WERI-Rb-1 (cell line): ENCODE results near the gene HIVEP3.
A peak's percentile ranks its signal among the peaks of the same experiment; 100 is the strongest.

Experiments used
- DNase-seq: peaks from one replicate; pipeline ENCODE4 v3.0.0-alpha.2; 2020
- H3K27ac ChIP-seq: fragments of 250-450 bp; sonication (Bioruptor Pico); 2 replicates; pipeline ENCODE4 v1.5.1; 2020; ENCODE audit warnings: mild to moderate bottlenecking, moderate library complexity
- H3K27me3 ChIP-seq: fragments of 250-450 bp; sonication (Bioruptor Pico); 2 replicates; pipeline ENCODE4 v1.5.1; 2021; ENCODE audit warnings: mild to moderate bottlenecking, low read depth, moderate library complexity; ENCODE audit not compliant: insufficient read depth, severe bottlenecking
- H3K36me3 ChIP-seq: fragments of 250-450 bp; sonication (Bioruptor Pico); 2 replicates; pipeline ENCODE4 v1.5.1; 2020; ENCODE audit warnings: mild to moderate bottlenecking, moderate library complexity
- H3K4me3 ChIP-seq: 2 replicates; pipeline ENCODE4 v1.5.1; 2011; ENCODE audit warnings: low read depth, mild to moderate bottlenecking, control low read depth, low read length
- H3K9me3 ChIP-seq: fragments of 250-450 bp; sonication (Bioruptor Pico); 2 replicates; pipeline ENCODE4 v1.5.1; 2021; ENCODE audit warnings: mild to moderate bottlenecking, moderate library complexity; ENCODE audit not compliant: severe bottlenecking
- TF ChIP-seq, protein P1 (sequence below): IDR thresholded peaks from 2 replicates; pipeline ENCODE4 v1.5.1; 2011; ENCODE audit warnings: low read depth, mild to moderate bottlenecking, control low read depth, inconsistent platforms, low read length

The HIVEP3 gene

GRCh38 chr1:41783189-41783639 is 135.5 kb downstream of the HIVEP3 start:
- no peaks in the 10 kb centered on the region for H3K27me3 ChIP-seq
- no peak overlapping the region for H3K4me3 ChIP-seq
- DNase-seq = no peak
- TF ChIP-seq, protein P1, sequence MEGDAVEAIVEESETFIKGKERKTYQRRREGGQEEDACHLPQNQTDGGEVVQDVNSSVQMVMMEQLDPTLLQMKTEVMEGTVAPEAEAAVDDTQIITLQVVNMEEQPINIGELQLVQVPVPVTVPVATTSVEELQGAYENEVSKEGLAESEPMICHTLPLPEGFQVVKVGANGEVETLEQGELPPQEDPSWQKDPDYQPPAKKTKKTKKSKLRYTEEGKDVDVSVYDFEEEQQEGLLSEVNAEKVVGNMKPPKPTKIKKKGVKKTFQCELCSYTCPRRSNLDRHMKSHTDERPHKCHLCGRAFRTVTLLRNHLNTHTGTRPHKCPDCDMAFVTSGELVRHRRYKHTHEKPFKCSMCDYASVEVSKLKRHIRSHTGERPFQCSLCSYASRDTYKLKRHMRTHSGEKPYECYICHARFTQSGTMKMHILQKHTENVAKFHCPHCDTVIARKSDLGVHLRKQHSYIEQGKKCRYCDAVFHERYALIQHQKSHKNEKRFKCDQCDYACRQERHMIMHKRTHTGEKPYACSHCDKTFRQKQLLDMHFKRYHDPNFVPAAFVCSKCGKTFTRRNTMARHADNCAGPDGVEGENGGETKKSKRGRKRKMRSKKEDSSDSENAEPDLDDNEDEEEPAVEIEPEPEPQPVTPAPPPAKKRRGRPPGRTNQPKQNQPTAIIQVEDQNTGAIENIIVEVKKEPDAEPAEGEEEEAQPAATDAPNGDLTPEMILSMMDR = no peak
- H3K9me3 ChIP-seq = no peaks in the 10 kb centered on the region
- no peaks in the 10 kb centered on the region for H3K36me3 ChIP-seq
- H3K27ac ChIP-seq = no peak overlapping the region

- TF ChIP-seq, protein P1 = 0 out of 2 replicates have a peak, but pooled peaks have one; percentile 25
- H3K27ac ChIP-seq = no peak overlapping the region
- H3K4me3 ChIP-seq = no peak overlapping the region
- no peaks in the 10 kb centered on the region for H3K9me3 ChIP-seq
- DNase-seq = no peak
- H3K36me3 ChIP-seq = no peaks in the 10 kb centered on the region
- no peaks in the 10 kb centered on the region for H3K27me3 ChIP-seq
These were observed 137.8 kb downstream of the HIVEP3 start for GRCh38 chr1:41780916-41781315.

- TF ChIP-seq, protein P1 = no peak
- no peaks in the 10 kb centered on the region for H3K27me3 ChIP-seq
- H3K4me3 ChIP-seq = no peak overlapping the region
- no peaks in the 10 kb centered on the region for H3K9me3 ChIP-seq
- H3K27ac ChIP-seq = no peak overlapping the region
- no peak for DNase-seq
- H3K36me3 ChIP-seq = no peaks in the 10 kb centered on the region
These were observed 138.4 kb downstream of the HIVEP3 start for GRCh38 chr1:41780322-41780721.

DNA sequence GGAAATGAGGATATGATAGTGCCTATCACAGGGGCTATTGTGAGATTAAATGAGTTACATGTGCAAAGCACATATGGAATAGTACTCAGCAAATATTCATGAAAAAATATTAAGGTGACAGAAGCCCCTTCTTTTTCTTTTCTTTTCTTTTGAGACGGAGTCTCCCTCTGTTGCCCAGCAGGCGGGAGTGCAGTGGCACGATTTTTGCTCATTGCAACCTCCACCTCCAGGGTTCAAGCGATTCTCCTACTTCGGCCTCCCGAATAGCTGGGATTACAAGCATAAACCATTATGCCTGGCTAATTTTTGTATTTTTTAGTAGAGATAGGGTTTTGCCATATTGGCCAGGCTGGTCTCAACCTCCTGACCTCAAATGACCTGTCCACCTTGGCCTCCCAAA is 139.4 kb downstream of the HIVEP3 start:
- no peak overlapping the region for H3K27ac ChIP-seq
- TF ChIP-seq, protein P1 = peak; percentile 13; the same call in 1 of the 2 replicates
- H3K4me3 ChIP-seq = no peak overlapping the region
- H3K27me3 ChIP-seq = no peaks in the 10 kb centered on the region
- DNase-seq = no peak
- H3K36me3 ChIP-seq = no peaks in the 10 kb centered on the region
- no peaks in the 10 kb centered on the region for H3K9me3 ChIP-seq

- DNase-seq = no peak
- no peaks in the 10 kb centered on the region for H3K36me3 ChIP-seq
- H3K27me3 ChIP-seq = no peaks in the 10 kb centered on the region
- TF ChIP-seq, protein P1 = no peak
- H3K9me3 ChIP-seq = no peaks in the 10 kb centered on the region
- no peak overlapping the region for H3K27ac ChIP-seq
- H3K4me3 ChIP-seq = no peak overlapping the region
These were observed 141.0 kb downstream of the HIVEP3 start for GRCh38 chr1:41777695-41778094.

GRCh38 chr1:41776891-41777441 is 141.8 kb downstream of the HIVEP3 start:
- H3K27me3 ChIP-seq = no peaks in the 10 kb centered on the region
- TF ChIP-seq, protein P1 = no peak

More at GRCh38 chr1:41776891-41777441, 141.8 kb downstream of the HIVEP3 start:
- H3K4me3 ChIP-seq = no peak overlapping the region
- H3K9me3 ChIP-seq = no peaks in the 10 kb centered on the region
- H3K36me3 ChIP-seq = no peaks in the 10 kb centered on the region
- DNase-seq = no peak
- no peak overlapping the region for H3K27ac ChIP-seq
